HG02884 (cell line): ENCODE results near the gene KIF5B.

Source experiments
- ATAC-seq: cut with Tn5 transposase; IDR thresholded peaks from one replicate; pipeline ENCODE4 v1.9.1; 2021; ENCODE audit warnings: mild to moderate bottlenecking, moderate library complexity; ENCODE audit not compliant: unreplicated experiment

The KIF5B gene

GRCh38 chr10:31962826-31963588, 93.2 kb downstream of the KIF5B start:
- no peak for ATAC-seq

- peak; percentile 70 for ATAC-seq
These were observed 94.7 kb downstream of the KIF5B start for GRCh38 chr10:31961277-31962074.

- no peak for ATAC-seq
These were observed 96.6 kb downstream of the KIF5B start for GRCh38 chr10:31959461-31960173.
